BJ (cell line): ENCODE results near the gene CMAS. TPM values are rescaled to one million over a fixed set of nuclear protein-coding genes. Genes with fewer than 3 reads are reported as not detected.

Experiments used
- CTCF ChIA-PET: fragments of 350-600 bp; formaldehyde crosslinking; extraction: SDS; loops from one replicate; lab custom pipeline; 2021; ENCODE audit warnings: antibody characterized with exemption, inconsistent platforms; lab: Yijun Ruan, JAX
- POLR2A ChIA-PET: fragments of 300-600 bp; sonication (Branson Sonifier 250); formaldehyde crosslinking; extraction: SDS; loops from one replicate; lab custom pipeline; 2021; ENCODE audit warnings: antibody characterized with exemption; lab: Charles Lee
- DNase-seq: peaks from one replicate; pipeline ENCODE4 v3.0.0-alpha.2; 2011; ENCODE audit warnings: low read depth
- H3K27me3 ChIP-seq: 2 replicates; pipeline ENCODE4 v1.6.0; 2011; ENCODE audit warnings: low read length; ENCODE audit not compliant: control insufficient read depth, insufficient read depth
- H3K36me3 ChIP-seq: 2 replicates; pipeline ENCODE4 v1.5.1; 2011; ENCODE audit warnings: low read length; ENCODE audit not compliant: control insufficient read depth, insufficient read depth
- H3K4me3 ChIP-seq: 2 replicates; pipeline ENCODE4 v1.5.1; 2011; ENCODE audit warnings: low read depth, mild to moderate bottlenecking, control low read depth, low read length
- CTCF ChIP-seq: IDR thresholded peaks from 2 replicates; pipeline ENCODE4 v1.5.1; 2011; ENCODE audit warnings: low read depth, mild to moderate bottlenecking, control low read depth, inconsistent platforms, low read length, moderate library complexity; ENCODE audit not compliant: insufficient read depth
- polyA plus RNA-seq: library from polyadenylated mRNA; depleted of rRNA; stranded (reverse); fragments of >200 nt; gene quantifications from 2 replicates; pipeline ENCODE4 v1.2.3, GENCODE V29; 2011

Gene CMAS
- polyA plus RNA-seq, 1 experiment = 7.2 TPM

GRCh38 chr12:22038734-22039133, 7.3 kb upstream of the CMAS start:
- no peak for DNase-seq
- POLR2A ChIA-PET = no interaction called here
- CTCF ChIA-PET = no interaction called here
- TF ChIP-seq CTCF = no peak
- H3K27me3 ChIP-seq = no peaks in the 10 kb centered on the region; the same call in 1 of the 2 replicates
- H3K36me3 ChIP-seq = no peaks in the 10 kb centered on the region
- no peak overlapping the region for H3K4me3 ChIP-seq

- POLR2A ChIA-PET = no interaction called here
- no peak for TF ChIP-seq CTCF
- no peak overlapping the region for H3K4me3 ChIP-seq
Measured at GRCh38 chr12:22039361-22039760, 6.7 kb upstream of the CMAS start.

GRCh38 chr12:22042976-22043669, 2.9 kb upstream of the CMAS start:
- CTCF ChIA-PET = interaction anchor here (0.6 kb wide), 1 partner anchor 482 kb away, joined by 3 read pairs; no protein-coding TSS in a partner anchor
- Histone ChIP-seq H3K36me3 (no peaks in the 10 kb centered on the region), H3K4me3 (no peak overlapping the region), H3K27me3 (no peaks in the 10 kb centered on the region; the same call in 1 of the 2 replicates)
- no peak for DNase-seq
- POLR2A ChIA-PET = no interaction called here
- TF ChIP-seq CTCF = no peak

More at GRCh38 chr12:22039361-22039760, 6.7 kb upstream of the CMAS start:
- H3K27me3 ChIP-seq = no peaks in the 10 kb centered on the region; the same call in 1 of the 2 replicates
- CTCF ChIA-PET = no interaction called here
- H3K36me3 ChIP-seq = no peaks in the 10 kb centered on the region
- DNase-seq = no peak

GRCh38 chr12:22043943-22044342, 2.1 kb upstream of the CMAS start:
- ChIA-PET POLR2A (no interaction called here), CTCF (no interaction called here)
- Histone ChIP-seq H3K4me3 (no peak overlapping the region), H3K36me3 (no peaks in the 10 kb centered on the region), H3K27me3 (no peaks in the 10 kb centered on the region; the same call in 1 of the 2 replicates)
- no peak for DNase-seq
- TF ChIP-seq CTCF = no peak

- ChIA-PET CTCF (no interaction called here), POLR2A (no interaction called here)
- no peak overlapping the region for H3K4me3 ChIP-seq
- H3K36me3 ChIP-seq = no peaks in the 10 kb centered on the region
- no peak for TF ChIP-seq CTCF
- DNase-seq = no peak
- H3K27me3 ChIP-seq = no peaks in the 10 kb centered on the region; the same call in 1 of the 2 replicates
Measured at GRCh38 chr12:22044391-22044790, 1.6 kb upstream of the CMAS start.
